Peyer's patch (tissue), 4 donors: ENCODE results near the gene WASF3.

Experiments
- POLR2A ChIP-seq, 2 donors: fragments of 450-650 bp; IDR thresholded peaks; one replicate each; pipeline ENCODE4 v1.5.1; 2017; ENCODE audit warnings: antibody characterized with exemption in 2 of 2, mild to moderate bottlenecking in 2 of 2, moderate library complexity in 2 of 2
- TF ChIP-seq, protein P1 (sequence below), 6 experiments: fragments of 450-650 bp in 4 of 6; fragments of 200-600 bp in 2 of 6; sonication (generic) in 1 of 6; IDR thresholded peaks; one replicate each; pipeline ENCODE4 v1.5.1; 2017 to 2019; ENCODE audit warnings: antibody characterized with exemption in 6 of 6, mild to moderate bottlenecking in 3 of 6, moderate library complexity in 1 of 6

GRCh38 chr13:26593661-26594060 lies 36.2 kb downstream of the WASF3 start:
- no peak for TF ChIP-seq POLR2A (IDR thresholded peaks at IDR 0.05)
- TF ChIP-seq, protein P1, sequence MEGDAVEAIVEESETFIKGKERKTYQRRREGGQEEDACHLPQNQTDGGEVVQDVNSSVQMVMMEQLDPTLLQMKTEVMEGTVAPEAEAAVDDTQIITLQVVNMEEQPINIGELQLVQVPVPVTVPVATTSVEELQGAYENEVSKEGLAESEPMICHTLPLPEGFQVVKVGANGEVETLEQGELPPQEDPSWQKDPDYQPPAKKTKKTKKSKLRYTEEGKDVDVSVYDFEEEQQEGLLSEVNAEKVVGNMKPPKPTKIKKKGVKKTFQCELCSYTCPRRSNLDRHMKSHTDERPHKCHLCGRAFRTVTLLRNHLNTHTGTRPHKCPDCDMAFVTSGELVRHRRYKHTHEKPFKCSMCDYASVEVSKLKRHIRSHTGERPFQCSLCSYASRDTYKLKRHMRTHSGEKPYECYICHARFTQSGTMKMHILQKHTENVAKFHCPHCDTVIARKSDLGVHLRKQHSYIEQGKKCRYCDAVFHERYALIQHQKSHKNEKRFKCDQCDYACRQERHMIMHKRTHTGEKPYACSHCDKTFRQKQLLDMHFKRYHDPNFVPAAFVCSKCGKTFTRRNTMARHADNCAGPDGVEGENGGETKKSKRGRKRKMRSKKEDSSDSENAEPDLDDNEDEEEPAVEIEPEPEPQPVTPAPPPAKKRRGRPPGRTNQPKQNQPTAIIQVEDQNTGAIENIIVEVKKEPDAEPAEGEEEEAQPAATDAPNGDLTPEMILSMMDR (IDR thresholded peaks at IDR 0.05): no peak
